HG03025 (cell line): Measurements from ENCODE around the gene PHLDB1.

Source experiments
- ATAC-seq: cut with Tn5 transposase; IDR thresholded peaks from one replicate; pipeline ENCODE4 v1.9.1; 2021; ENCODE audit warnings: mild to moderate bottlenecking, moderate library complexity; ENCODE audit not compliant: unreplicated experiment, low FRiP score

PHLDB1 gene

DNA sequence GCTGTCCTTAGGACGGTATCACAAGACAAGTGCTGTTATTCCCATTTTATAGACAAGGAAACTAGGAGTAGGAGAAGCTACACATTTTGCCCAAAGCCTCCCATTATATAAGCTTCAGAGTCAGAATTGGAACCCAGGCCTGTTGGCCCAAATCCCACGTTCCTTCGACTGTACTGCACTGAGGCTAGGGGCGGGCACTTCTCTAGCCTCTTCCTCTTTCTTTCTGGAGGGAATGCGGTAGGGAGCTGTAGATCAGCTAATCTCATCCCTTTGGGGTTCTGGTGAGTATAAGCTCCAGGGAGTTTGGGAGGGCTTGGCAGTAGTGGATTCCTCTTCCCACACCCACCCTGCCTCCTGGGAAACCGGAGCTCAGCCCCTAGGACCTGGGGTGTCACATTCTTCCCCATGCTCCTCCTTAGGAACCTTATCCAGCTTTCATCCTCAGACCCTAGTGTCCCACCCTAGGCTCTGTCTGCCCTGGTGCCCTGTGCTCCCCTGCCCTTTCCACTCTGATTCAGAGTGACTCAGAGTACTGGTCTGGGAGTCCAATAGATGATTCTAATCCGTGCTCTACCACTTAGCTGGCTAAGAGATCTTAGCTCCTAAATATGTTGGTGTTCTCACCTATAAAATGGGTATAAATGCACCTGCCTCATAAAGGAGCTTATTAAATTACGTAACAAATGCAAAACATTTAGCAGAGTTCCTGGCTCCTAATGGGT is 29.3 kb downstream of the PHLDB1 start:
- no peak for ATAC-seq

DNA sequence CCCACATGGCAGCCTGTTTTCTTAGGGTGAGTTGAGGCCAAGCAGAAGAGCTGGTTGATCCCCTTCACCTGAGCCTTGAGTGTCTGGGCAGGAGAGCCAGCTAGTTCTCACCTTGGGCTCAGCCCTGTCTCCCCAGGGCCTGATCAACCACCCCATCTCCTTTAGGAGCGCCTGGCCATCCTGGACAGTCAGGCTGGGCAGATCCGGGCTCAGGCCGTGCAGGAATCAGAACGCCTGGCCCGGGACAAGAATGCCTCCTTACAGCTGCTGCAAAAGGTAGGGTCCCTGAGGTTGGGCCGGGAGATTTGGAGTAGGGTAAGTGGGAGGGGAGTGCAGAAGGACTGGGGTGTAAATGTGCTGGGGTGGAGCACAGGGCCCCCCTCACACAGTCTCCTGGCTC is 31.3 kb downstream of the PHLDB1 start:
- ATAC-seq = no peak

DNA sequence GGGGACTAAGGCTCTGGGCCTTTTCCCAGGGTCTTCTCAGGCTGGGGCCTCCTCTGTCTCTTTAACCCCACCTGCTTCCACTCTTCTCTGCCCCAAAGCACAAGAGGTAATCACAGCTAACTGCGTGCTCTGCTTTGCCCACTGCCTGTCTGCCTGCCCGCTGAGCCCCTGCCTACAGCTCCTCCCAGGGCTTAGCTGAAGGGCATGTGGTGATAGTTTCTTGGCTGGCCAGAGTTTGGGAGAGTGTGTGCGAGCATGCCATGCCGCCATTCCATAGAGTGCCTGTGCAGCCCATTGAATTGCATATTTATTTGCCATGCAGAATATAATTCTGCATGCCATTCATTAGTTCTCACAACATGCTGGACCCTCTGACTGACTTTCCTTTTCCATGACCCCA is 32.5 kb downstream of the PHLDB1 start:
- no peak for ATAC-seq

DNA sequence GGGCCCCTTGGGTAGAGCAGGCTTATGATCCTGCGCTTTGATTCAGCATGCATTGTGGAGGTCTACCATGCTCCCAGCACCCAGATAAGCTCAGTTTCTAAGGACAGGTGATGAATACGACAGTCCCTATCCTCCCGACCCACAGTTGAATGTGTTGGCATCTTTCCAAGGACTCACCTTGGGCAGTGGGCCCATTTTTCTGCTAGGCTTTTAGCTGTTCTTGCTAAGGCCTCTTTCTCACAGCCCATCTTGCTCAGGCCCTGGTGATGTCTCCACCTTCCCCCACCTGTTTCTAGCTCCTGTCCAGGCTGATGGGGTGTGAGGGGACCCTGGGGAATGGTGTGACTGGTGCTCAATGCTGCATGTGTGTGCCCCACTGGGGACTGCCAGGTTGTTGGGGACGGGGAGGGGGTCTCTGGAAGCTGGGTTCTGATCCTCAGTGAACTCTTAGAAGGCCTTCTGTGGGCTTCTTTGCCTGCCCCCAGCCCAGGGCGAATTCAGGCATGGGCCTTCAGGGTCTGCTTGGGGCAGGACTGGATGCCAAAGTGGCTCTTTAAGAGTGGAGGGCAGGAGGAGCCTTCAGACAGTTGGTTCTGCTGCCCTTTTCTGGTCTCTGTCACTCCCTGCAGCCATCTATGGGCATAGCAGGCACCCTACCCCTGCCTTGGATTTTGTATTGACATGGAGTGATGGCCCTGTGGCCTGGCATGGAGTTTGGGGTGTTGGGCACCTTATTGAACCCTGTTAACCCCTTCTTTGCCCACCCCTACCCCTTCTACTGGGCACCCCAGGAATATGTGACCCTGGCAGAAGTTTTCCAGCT is 33.1 kb downstream of the PHLDB1 start:
- ATAC-seq = no peak

DNA sequence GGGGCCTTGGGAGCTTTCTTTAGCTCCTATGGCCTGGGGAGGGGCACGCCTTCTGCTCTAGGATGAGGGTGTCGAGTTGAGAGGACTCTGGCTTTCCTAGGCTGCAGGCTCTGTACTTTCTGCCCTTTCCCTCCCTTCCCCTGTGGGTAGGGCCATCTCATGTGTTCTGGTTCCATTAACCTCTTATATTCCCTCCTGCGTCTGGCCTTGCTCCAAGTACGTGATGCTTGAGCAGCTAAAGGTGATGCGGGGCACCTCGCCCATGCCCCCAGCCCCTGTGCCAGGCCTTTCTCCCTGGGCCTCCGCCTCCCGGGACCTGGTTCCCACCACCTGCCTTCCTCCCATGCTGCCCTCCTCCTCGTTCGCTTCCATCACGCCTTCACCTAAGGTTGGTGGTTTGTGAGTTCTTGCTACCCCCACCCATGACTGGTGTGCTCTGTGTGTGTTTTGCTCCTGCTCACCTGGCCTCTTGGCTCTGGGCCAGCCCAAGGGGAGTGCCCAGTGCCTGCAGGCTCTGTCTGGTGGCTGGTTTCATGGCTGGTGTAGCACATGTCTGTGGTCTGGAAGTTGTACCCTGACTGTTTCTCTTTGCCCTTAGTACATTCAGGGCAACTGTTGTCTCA is 34.1 kb downstream of the PHLDB1 start:
- no peak for ATAC-seq

DNA sequence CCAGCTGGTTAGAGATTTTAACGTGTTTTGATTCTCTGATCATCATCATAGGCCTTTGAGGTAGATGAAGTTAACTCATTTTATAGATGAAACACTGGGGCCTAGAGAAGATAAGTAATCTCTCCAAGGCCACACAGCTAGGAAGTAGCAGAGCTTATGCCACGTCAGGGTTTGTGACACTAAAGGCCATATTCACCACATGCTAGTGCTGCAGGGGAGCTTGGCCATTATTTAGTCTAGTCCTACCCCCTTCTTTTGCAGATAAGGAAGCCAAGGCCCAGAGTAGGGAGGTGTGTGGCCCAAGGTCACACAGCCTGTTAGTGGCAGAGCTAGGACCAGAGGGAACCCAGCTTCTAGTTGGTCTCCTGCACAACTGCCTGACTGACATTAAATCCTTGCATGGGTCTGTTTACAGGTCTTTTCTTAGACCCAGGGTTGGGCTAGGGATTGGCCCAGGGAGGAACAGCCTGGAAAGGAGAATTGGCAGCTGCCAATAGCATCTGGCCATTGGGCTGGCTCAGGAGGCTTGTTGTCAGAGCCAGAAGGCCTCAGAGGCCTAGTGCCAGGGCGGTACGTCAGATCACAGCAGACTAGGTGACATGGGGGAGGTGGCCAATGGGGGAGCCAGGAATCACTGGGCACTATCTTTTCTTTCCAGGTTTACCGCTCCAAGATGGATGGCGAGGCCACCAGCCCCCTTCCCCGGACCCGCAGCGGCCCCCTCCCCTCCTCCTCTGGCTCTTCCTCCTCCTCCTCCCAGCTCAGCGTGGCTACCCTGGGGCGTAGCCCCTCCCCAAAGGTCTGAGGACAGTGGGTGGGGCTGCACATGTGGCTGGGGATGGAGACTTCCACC is 36.0 kb downstream of the PHLDB1 start:
- no peak for ATAC-seq

DNA sequence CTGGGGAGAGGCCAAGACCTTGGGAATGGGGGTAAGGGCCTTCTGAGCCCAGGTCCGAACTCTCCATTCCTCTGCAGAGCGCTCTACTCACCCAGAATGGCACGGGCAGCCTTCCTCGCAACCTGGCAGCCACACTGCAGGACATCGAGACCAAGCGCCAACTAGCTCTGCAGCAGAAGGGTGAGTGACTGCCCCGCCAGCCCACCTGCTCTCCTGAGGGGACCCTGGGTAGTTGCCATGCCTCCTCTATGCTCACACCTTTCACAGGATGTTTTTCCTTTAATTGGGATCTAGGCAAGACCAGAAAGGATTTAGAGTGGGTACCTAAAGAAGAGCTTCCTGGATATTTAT is 36.6 kb downstream of the PHLDB1 start:
- ATAC-seq = no peak

DNA sequence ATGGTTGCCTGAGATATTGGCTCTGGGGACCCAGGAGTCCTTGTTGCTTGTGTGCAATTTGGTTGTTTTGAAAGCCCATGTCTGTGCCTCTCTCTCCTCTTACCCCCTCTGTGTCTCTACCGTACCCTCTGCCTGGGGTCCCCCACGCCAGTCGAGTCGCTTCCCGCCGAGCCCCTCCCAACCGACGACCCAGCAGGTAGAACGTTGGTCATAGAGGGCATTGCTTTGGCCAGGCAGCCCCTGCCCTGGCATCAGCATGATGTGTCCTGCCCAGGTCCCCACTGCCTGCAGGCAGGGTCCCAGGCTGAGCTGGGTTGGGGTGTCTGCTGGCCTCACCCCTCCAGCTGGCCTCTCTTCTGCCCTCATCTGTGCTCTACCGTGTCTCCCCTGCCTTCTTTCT is 37.1 kb downstream of the PHLDB1 start:
- ATAC-seq = no peak

DNA sequence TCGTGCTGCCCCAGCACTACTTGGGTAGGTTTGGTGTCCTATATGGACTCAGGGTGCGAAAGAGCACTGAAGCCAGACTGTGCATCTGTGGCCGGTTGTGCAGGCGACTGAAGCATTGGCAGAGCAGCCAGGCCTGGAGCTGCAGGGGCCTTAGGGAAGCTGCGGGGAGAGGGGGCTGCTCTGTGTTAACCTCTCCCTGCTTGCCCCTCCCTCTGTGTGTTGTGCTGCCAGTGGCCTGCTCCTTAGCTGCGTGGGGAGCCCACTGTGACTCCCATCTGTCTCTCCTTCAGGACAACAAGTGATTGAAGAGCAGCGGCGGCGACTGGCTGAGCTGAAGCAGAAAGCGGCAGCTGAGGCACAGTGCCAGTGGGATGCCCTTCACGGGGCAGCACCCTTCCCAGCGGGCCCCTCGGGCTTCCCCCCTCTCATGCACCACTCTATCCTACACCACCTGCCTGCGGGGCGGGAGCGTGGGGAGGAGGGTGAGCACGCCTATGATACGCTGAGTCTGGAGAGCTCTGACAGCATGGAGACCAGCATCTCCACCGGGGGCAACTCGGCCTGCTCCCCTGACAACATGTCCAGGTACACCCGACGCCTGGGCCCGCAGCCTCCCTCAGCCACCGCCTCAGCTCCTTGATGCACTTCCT is 37.8 kb downstream of the PHLDB1 start:
- ATAC-seq = no peak

DNA sequence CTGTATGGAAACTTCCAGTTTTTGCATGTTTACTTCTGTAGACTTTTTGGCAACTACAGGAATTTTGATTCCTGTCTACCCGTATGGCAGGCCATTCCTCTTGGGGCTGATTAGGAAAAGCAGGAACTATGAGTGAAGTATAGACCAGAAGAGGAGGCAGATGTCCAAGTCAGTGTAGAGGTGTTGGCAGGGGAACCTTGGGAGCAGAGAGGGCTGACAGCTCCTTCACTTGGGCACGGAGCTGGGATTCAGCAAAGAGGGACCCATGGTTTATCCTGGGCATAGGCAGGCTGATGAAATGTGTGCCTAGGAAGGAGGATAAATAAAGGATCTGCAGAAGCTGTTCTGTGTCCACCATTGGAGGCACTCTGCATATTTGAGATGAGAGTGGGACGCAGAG is 39.0 kb downstream of the PHLDB1 start:
- no peak for ATAC-seq

DNA sequence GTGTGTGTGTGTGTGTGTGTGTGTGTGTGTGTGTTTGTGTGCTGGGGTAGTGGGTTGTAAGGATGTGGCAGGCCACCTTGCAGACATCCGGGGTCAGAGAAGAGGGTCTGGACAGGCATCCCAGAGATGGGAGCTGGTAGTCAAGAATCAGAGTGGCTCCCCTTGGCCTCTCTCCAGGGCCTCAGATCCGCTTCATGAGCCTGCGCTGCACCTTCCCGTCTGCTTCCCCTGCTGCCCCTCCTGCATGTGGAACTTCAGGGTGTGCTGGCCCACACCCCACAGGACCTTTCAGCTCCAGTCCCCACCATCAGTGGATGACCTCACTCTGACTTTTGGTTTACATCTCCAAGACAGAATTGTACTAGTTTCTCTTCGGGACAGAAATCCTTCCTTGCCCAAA is 40.9 kb downstream of the PHLDB1 start:
- no peak for ATAC-seq

DNA sequence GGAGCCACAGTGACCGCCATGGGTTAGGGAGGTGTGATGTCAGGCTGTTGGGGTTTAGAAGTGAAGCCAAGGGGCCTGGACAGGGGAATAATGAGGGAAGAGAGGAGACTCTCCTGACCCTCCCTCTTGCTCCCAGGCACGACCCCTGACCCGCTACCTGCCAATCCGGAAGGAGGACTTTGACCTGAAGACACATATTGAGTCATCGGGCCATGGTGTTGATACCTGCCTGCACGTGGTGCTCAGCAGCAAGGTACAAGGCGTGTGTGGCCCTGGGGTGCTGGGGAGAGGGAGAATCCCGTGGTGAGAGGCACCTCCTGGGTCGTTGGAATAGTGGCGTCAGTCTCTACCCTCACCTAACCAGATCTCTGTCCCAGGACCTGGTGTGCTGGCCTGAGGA is 42.5 kb downstream of the PHLDB1 start:
- ATAC-seq = no peak

DNA sequence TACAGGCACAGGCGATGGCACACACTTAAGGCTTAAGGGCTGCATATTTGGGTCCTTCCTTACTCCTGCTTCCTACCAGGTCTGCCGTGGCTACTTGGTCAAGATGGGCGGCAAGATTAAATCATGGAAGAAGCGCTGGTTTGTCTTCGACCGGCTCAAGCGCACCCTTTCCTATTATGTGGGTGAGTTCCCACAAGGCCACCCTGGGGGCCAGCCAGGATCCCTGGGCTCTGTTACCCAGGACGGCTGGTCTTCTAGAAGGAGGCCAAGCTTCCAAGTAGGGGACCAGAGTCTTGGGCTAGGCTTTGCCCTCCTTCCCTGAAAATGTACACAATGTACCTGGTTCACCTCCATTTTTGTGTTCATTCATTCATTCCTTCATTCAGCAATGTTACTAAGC is 43.0 kb downstream of the PHLDB1 start:
- ATAC-seq = no peak

DNA sequence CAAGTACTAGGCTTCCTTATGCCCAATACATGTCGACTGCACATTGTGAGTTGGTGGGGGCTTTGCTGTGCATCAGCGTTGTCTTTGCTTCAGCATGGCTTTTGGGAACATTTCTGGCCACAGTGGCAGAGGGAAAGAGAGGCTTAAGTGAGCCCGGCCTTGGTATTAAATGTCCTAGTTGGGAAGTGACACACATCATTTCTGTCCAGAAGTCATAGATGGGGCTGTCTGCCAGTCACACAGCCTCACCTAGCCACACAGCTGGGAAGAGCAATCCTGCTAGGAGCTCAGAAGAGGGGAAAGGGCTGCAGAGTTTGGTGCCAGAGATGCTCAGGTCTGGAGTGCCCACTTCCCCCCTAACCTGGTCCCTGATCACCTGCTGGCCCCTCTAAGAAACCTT is 44.4 kb downstream of the PHLDB1 start:
- no peak for ATAC-seq

DNA sequence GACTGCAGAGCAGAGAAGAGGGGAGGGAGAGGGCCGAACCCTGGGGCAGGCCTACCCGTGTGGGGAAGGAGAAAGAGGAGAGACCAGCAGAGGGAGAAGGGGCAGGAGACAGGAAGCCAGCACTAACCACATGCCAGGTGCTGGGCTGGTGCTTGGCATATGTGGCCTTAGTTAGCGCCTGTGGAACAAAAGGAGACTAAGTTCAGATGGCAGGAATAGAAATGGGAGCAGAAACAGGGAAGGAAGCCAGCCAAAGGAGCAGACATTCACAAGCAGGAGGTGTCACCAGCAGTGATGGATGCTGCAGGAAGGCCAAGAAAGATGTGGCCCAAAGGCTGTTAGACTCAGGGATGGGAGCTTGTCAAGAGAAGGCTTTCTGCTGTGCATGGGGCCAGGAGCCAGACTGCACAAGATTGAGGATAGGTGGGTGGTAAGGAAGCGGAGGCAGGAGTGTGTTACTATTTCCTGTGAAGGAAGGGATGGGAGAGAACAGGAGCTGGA is 45.3 kb downstream of the PHLDB1 start:
- ATAC-seq = no peak

DNA sequence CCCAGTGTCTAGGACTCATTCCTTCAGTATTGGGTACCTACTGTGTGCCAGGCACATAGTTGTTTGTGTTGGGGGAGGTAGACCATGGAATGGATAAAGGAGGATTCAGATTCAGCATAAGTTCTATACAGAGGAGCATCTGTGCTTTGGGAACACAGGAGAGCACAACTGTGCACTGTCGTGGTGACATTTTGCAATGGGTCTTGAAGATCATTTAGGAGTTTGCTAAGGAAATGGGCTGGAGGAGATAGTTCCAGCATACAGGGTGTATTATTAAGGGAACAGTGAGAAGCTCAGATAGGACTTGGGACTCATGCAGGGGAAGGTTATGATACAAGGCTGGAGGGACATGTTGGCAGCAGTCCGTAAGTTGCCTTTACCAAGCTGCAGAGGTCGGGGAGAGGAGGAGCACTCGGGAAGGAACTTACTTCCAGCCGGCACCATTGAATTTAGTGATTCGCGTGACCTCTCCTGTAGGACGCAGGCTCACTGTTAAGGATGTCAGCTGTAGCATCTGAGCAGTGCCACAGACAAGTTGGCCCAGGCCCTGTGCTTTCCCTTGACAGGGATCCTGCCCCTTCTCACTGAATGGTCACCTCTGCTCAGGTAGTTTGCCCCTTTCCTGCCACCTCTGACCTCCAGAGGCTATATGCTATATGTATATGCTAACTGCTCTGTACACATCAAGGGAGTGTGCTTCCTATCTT is 46.4 kb downstream of the PHLDB1 start:
- no peak for ATAC-seq

DNA sequence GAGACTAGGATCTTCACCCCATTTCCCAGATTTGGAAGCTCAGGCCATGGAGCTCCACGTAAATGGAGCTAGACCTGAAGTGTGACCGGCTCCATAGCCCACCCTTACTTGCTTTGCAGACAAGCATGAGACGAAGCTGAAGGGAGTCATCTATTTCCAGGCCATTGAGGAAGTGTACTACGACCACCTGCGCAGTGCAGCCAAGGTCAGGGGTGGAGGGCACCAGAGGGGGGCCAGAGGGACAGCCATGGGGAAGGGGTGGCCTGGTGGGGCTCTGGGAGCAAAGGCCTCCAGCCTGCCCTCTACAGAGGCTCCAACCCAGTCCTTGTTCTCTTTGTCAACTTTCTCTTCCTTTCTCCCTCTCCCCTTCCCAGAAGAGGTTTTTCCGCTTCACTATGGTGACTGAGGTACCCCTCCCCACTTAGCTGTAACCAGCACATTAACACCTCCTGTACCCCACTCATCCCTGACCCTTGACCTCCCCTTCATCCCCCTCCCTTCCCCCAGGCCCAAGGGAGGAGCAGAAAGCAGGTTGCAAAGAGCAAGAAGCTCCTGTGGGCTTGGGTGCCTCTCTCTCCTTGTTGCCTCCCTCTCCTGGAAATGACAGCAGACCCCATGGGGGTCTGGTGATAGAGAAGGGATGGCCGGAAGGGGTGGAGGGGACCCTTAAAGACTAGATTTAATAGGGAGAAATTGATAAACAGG is 48.2 kb downstream of the PHLDB1 start:
- no peak for ATAC-seq

DNA sequence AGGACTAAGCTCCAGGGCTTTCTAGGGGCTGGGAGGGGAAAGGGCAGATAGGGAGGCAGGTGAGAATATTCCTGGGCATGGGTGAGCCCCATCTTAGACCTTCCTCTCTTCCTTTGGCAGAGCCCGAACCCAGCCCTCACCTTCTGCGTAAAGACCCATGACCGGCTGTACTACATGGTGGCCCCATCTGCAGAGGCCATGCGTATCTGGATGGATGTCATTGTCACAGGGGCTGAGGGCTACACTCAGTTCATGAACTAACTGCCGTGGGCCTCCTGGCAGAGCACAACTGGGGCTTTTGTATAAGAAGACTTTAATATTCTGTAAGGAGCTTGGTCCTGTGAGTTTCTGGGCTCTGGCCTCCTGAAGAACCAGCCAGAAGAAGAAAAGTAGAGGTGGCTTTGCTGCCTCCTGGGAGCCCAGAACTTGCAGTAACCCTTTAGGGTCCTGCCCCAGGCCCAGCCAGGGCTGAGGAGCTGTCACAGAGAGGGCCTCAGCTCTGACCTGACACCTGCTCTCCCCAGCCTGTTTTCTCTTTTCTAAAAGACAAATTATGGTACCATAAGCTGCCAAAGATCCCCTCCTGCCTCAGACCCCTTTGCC is 49.2 kb downstream of the PHLDB1 start:
- ATAC-seq = no peak

DNA sequence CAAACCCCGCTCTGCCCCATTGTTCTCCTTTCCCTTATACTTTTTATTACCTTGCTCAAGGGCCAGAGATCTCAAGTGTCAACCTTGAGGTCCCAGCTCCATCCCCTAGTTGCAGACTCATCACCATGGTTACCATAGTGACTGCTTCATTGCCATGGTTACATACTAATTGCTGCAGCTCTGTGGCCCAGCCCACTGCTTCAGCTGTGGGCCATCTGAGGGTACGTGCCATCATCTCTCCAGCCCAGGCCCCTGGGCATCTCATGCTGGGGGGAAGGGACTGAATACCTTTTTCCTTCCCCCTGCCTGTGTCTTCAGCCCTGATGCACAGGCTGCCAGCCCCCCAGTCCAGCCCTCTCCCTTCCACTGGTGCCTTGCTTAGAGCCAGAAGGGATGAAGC is 49.8 kb downstream of the PHLDB1 start:
- ATAC-seq = no peak
